Measurements from ENCODE around the gene APOB.
"Not testable (repeated sequence)": the region's sequence is repeated elsewhere in the genome, so short reads cannot be mapped to it uniquely, and the experiment has no call there.

The APOB gene

DNA sequence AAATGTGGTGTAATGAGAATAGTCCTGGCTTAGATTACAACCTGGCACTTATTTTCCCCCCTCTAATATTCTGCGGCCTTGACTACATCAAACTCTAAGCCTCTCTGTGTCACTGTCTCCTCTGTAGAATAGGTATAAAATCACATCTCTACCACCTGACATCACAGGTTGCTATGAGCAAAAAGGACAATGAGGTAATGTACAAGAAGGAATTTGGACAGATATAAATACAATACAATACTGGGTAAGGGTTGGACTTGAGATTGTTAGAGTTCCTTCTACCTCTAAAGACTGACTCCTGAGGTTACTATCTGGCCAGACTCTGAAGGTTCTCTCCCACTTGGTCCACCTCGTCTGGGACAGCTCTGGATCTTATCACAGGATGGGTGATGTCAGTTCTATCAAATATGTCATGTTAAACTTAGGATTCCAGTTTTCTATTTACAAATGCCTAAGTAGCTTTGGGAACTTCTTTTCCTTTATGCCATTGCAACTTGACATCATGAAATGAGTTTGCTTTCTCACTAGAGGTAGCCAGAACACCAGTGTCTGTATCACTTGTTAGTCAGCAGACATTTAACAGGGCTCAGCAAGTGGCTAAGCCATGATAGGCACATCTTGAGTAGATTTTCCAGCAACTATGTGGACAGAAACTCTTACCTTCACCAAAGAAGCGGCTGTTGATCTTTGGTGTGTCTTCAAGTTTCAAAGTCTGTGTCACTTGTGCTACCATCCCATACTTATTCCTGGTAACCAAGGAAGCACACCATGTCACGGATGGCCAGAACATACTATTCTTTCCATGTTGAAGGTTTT is 9.5 kb downstream of the APOB start:
- no peak for DNase-seq (ENCODE audit: extremely low read depth in 1 of 2, low read depth in 1 of 2)

DNA sequence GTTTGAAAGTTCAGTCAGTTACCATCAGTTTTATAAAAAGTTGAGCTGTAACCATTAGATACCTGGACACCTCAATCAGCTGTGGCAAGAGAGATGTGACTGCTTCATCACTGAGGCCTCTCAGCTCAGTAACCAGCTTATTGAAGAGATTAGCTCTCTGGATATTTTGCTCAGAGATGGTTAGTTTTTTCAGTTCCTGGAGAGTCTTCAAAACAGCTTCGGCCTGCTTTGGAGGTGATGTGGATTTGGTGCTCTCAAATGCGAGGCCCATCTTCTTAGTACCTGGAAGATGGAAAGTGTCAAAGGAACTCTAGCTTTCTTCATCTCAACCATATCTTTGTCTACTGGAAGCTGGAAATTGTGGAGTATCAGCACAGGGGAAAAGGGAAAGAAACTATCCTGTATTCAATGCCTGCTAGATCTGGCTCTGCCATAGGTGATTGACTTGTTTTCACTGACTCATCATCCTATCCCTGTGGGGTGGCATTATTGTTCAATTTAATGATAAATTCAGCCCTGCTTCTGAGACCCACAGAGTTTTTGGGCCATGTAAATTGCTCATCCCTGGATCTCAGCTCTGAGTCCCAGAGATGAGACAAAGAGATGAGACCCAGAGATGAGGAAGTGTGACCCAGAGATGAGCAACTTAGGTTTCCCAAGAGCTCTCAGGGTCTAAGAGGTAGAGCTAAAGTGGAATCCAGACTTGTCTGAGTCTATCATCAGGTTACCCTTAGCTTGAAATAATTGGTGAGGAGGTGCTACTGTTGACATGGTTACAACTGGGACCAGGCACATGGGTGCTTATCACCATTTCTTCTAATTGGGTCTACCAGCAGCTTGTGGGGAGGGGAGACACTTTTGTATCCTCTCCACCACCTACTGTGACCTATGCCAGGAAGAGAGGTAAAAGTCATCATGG is 10.4 kb downstream of the APOB start:
- DNase-seq (ENCODE audit: extremely low read depth in 1 of 2, low read depth in 1 of 2) = no peak

DNA sequence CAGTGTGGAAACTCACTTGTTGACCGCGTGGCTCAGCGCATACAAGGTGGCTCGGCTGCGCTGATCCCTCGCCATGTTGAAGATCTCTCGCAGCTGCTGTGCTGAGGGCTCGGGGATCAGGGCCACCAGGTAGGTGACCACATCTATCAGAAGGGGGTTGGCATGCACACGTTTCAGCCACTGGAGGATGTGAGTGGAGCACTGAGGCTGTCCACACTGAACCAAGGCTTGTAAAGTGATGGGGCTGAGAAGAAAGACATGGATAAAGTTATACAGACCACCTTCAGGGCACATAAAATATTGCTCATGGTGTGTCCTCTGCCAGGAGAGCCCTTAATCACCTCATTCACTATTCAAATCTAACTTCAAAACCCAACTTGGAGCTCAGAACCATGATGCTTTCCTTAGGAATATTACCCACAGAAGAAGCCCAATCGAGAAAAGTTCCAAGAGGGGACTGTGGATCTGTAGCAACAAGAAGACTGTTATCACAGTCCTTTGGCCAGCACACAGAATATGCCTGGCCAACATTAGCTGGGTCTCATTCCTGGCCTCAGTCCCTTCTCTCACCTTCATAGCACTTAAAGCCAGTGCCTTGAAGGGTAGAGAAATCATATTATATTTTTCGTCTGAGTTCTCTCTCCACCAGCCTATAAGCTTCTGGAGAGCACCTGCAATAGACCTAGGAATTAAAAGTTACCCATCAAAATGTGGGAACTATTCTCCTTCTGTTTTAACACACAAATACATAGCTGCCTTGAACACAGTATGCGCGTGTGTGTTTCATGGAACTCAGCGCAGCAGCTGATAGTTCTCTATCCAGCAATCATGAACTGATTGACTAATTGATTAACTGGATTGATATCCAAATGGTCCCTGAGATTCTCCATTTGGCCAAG is 11.3 kb downstream of the APOB start:
- no peak for DNase-seq (ENCODE audit: extremely low read depth in 1 of 2, low read depth in 1 of 2)

DNA sequence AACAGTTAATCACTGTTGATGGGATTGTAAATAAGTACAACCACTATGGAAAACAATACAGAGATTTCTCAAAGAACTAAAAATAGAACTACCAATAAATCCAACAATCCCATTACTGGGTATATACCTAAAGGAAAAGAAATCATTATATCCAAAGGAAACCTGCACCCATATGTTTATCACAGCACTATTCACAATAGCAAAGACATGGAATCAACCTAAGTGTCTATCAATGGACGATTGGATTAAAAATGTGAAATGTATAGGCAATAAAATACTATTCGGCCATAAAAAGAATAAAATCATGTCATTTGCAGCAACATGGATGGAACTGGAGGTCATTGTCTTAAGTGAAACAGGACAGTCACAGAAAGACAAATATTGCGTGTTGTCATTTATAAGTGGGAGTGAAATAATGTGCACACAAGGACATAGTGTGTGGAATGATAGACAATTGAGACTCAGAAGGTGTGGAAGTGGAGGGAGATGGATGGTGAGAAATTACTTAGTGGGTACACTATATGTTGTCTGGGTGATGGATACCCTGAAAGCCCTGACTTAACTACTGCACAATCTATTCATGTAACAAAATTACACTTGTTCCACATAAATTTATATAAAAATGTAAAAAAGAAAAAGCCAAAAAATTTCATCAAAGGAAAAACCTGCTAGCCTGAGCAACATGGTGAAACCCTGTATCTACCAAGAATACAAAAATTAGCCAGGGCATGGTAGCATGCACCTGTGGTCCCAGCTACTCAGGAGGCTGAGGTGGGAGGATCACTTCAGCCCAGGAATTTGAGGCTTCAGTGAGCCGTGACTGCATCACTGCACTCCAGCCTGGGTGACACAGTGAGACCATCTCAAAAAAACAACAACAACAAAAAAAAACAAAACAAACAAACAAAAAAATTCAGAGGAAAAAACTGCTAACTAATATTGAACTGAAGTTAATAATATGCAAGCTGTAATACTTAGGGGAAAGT is 12.6 kb downstream of the APOB start:
- DNase-seq (ENCODE audit: extremely low read depth in 1 of 2, low read depth in 1 of 2) = no peak

DNA sequence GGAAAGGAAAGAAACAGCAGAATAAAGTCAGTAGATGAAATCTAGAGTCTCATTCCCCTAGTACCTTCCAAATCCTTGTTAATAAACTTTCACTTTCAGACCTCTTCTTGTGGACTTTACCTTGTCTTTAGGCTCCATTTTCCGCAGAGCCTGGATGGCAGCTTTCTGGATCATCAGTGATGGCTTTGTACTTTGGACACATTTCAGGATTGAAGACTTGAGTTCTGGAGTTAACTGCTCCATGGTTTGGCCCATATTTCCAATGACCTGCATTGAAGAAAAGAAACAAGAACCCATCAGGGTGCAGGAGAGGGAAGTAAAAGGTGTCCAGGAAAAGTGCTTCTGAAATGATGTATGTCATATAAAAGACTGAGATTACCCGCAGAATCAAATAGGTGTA is 14.4 kb downstream of the APOB start:
- DNase-seq (ENCODE audit: extremely low read depth in 1 of 2, low read depth in 1 of 2) = no peak

DNA sequence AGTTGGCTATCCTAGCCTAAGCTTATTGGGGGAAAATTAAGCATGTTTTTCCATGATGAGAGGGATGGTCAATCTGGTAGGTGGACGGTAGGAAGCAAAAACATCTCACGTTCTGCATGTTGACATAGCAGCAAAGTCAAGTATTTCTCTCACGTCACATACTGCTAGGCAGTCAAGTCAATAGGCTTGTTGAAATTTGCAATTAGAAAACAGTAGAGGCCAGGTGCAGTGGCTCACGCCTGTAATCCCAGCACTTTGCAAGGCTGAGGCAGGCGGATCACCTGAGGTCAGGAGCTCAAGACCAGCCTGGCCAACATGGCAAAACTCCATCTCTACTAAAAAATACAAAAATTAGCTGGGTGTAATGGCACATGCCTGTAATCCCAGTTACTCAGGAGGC is 14.9 kb downstream of the APOB start:
- not testable (repeated sequence) for DNase-seq (ENCODE audit: extremely low read depth in 1 of 2, low read depth in 1 of 2)

DNA sequence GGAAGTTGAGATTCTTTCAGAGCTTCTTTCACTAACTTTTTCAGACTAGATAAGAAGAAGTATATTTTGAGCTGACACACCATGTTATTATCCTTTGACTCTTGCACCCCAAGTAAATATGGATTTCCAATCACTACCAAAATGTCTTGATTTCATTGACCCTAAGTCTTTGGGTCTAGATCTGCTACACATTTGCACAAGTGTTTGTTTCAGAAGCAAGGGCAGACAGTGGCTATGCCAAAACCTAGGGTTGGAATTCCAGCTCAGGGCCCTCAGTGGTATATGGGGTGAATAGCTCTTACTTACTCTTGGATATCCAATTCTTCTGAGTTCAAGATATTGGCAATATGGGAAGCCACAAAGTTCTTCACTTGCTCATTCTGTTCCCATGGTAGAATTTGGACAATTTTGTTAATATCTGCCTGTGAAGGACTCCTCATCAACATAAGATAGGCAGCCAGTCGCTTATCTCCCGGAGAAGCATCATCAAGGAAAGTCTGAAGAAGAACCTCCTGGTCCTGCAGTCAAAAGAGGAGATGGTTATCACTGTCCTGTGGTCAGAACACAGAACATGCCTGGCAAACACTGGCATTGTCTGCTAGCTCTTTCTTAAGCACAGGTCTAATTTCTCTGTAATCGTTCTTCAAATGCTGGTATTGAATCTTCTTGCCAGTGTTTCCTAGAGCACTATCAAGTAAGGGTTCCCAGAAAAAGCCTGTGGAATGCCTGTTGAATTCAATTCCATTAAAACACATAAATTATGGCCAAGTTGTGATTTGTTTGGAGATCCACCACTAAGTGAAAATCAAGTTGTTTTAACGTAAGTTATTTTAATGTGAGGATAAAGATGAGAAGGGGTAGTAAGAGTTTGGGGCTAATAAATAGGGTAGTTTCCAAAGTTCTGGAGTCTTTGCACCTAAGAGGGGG is 15.6 kb downstream of the APOB start:
- DNase-seq (ENCODE audit: extremely low read depth in 1 of 2, low read depth in 1 of 2) = no peak

DNA sequence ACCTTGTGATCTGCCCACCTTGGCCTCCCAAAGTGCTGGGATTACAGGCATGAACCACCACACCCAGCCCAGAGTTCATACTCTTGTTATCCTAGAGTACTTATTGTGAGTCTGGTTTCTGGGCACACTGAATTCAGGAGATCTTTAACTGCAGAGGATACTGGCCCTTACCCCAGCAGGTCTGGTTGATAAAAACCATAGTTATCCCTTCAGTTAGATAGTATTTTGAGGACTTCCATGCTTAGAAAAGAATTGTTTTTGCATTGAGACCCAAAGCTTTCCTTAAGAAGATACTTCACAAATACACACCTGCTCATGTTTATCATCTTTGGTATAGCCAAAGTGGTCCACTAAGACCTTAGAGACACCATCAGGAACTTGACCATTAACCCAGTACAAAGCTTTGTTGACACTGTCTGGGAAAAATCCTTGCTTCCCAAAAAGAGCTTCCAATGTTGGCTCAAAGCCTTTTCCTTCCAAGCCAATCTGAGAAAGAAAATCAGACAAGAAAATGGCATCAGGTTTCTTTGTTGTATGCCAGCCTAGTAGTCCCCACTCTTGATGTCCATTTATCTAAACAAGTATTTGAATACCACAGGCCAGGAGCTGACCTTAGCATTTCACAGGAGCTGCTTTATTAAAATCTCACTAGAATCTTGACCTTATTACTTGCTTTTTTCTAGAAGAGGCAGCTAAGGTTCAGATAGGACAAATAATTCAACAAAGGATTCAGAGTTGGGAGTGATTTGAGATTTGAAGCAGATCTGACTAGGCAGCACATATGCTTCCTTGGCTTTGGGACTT is 17.2 kb downstream of the APOB start:
- no peak for DNase-seq (ENCODE audit: extremely low read depth in 1 of 2, low read depth in 1 of 2)

DNA sequence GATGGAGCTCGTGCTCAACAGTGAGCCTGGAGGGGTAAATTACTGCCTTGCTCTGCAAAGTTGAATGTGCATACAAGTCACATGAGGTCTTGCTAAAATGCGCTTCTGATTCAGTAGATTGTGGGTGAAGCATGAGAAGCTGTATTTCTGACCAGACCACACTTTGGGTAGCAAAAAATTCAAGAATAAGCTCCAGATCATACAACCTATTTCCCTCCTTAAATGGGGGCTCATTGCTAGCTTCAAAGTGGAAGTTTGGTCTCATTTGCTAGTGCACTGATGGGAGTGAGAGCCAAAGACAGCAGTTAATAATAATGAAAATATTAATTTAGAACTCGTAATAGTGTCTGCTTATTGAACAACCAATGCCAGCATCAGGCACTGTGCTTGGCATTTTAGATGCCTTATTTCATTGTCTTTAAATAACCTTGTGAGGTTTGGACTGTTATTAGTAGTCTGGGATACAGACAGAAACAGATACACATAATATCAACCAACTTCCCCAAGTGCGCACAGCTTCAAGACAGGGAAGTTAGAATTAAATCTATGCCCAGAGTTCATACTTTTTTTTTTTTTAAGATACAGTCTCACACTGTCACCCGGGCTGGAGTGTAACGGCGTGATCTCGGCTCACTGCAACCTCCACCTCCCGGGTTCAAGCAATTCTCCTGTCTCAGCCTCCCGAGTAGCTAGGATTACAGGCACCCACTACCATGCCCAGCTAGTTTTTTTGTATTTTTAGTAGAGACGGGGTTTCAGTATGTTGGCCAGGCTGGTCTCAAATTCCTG is 18.0 kb downstream of the APOB start:
- no peak for DNase-seq (ENCODE audit: extremely low read depth in 1 of 2, low read depth in 1 of 2)

DNA sequence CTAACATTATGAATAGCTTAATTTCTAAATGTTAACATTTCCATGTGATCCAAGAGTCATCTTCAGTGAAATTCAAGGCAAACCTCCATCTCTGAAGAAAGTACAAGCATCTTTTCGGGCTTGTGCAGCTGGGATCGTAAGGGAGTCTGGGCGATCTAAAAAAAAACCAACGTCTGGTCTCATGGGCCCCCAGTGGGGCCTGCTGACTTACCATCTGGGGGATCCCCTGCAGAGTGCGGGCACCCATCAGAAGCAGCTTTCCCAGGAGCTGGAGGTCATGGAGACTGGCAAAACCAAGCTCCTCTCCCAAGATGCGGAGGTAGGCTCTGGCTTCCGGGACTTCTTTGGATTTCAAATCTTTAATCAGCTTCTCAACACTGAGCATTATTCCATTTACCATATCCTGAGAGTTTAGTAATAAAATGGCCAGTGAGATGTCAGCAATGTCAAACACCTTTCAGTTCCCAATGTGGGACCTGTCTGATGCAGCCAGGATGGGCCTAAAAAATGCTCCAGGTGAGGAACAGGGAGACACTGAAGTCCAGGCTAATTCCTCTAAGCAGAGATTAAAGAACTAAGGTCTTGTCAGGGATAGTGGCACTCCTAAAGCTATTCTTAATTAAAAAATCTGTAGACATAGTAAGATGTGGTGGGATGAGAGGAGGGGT is 19.0 kb downstream of the APOB start:
- DNase-seq (ENCODE audit: extremely low read depth in 1 of 2, low read depth in 1 of 2) = no peak

DNA sequence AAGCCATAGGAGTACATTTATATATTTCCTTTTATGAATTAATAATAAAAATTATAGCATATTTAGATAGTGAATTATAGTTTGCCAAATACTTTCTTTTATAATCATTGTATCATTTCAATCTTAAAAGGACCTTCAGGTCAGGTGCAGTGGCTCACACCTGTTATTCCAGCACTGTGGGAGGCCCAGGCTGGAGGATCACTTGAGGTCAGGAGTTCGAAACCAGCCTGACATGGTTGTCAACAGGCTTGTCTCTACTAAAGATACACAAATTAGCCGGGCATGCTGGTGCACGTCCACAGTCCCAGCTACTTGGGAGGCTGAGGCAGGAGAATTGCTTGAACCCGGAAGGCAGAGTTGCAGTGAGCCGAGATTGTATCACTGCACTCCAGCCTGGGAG is 19.7 kb downstream of the APOB start:
- no peak for DNase-seq (ENCODE audit: extremely low read depth in 1 of 2, low read depth in 1 of 2)

DNA sequence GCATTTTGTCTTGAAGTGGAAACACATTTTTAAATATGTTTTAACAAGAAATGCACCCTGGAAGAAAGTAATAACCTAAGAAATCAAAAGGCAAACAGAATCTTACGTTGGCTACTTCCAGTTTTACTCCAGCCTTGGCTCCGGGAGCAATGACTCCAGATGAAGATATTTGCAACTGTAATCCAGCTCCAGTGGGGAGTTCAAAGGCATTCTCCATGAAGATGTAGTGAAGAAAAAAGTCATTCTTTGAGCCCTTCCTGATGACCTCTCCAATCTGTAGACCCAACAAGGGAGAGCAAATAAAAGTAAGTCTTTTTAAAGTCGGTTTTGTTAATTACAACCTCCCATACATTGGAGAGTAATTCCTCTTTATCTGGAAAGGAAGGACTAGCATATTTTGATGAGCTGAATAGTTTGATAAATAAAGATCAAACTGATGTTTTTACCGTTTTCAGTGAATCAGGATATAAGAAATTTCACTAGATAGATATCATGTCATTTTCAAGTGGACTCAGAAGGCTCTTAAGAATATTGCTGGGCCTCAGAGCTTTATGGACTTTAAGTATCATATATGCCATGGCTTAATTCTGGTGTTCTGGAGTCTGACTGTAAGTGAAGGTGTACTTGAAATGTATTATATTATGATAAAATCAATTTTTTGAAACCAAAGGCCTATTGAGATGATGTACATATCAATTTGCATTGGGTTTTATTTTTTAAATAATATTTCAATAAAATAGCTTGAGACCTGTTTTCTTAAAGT is 20.3 kb downstream of the APOB start:
- no peak for DNase-seq (ENCODE audit: extremely low read depth in 1 of 2, low read depth in 1 of 2)

DNA sequence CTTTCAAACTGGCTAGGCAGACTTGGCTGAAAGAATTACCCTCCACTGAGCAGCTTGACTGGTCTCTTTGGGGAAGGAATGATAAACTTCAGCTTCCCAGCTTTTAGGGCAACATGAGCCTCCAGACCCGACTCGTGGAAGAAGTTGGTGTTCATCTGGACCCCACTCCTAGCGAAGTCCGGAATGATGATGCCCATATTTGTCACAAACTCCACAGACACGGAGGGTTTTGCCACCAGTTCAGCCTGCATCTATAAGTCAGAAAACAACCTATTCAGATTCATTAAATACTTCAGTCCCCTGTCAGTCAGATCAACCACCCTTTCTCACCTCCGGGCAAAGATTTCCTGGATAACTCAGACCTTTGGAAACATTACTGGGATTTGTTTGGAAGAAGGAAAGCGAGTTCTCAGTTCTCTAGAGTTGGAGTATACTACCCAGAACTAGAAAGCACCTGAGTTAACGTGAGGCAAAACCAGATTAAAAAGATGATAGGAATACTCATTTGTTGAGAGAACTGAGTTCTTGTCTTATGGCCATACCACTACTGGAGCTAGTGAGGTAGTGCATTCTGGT is 21.0 kb downstream of the APOB start:
- DNase-seq (ENCODE audit: extremely low read depth in 1 of 2, low read depth in 1 of 2) = no peak

DNA sequence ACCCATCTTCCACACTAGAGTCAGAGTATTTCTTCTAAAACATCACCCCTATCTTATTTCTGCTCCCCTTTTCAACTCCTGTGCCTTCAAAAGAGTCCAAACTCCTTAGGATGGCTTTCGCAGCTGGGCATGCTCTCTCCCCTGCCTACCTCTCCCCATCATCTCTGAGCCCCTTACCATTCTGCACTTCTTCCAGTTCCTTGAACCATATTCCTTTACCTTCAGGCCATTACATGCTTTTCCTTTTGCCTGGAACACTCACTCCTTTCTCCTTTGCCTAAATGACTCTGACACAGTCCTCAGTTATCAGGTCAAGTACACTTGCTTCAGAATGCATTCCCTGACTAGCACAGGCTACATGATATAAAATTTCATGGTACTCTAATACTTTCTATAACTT is 22.4 kb downstream of the APOB start:
- DNase-seq (ENCODE audit: extremely low read depth in 1 of 2, low read depth in 1 of 2) = no peak

DNA sequence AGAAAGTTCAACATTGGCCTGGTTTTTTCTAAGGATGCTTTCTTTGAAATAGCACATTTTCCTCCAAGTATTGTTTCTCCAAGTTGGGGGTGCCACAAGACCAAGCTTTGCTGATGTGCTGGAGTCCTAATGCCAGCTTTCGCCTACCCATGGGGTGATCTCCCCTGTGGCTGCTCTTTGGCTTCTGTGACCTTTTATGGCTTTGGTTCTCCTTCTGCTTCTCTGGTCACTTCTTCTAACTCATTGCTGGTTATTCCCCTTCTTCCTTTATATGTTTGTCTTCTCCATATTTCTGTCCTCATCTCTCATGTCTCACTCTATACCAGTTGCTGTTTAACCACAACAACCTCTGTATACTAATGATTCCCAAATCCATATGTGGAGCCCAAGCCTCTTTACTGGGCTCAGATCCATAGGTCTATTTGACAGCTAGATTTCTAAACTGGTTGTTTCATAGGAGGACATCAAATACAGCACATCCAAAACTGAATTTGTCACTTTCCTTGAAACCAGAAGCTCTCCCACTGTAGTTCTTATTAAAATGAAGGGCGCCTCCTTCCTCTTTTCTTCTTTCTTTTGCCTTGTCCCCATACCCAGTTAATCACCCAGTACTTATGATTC is 23.1 kb downstream of the APOB start:
- DNase-seq (ENCODE audit: extremely low read depth in 1 of 2, low read depth in 1 of 2) = no peak
